Smooth muscle cell of bladder (primary cell): ENCODE measurements around the gene C2orf72. TPM values are rescaled to one million over a fixed set of nuclear protein-coding genes. Genes with fewer than 3 reads are reported as not detected.

Experiments used
- total RNA-seq: library from RNA; depleted of rRNA; stranded (reverse); fragments of >200 nt; gene quantifications from 2 replicates; pipeline ENCODE4 v1.2.3, GENCODE V29; 2014

Gene C2orf72
- under 0.01 and 0.83 TPM in 2 replicates for total RNA-seq

DNA sequence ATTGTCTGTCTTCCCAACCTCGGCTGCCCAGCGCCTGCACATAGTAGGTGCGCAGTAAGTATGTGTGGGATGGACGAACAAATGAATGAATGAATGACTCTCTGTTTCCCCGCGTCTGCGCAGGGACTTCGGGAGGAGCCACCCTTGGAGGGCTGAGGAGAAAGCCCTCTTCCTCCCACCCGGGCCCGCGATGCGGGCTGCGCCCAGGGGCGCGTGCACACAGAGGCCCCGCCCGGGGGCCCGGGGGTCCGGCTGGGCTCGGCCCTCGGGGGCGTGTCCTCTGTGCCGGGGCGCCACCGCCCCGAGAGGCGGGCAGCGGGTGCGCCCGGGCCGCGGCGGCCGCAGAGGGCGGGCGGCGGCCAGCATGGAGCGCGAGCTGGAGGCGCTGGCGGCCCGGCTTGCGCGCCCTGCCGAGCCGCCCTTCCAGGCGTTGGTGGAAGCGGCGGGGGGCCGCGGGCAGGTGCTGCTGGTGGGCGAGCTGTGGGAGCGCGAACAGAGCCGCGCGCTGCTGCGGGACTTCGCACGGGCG lies at the start of gene C2orf72:
Gene C2orf72, plus strand, starts transcription at position 322 of the 529 bp plus-strand sequence. Its CDS starts 43 bp downstream, at position 365.

DNA sequence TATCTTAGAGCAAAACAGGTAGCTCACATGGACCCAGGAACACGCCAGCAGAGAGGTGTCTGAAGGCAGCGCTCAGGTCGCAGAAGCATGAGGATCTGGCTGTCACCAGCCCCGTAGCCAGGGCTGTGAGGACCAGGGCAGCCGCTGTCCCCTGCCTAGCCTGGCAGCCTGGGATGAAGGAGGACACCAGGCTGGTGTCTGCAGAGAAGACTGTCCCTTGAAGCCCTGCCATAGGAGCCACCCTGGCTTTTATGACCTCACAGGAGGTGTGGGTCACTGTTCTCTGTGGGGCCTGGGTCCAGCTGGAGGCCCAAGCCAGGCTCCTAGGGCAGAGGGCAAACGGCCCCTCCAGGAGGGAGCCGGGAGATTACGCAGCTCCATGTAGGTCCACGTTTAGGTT lies 41.5 kb upstream of the C2orf72 start, which contains the start of gene SPATA3:
Gene SPATA3, plus strand, starts transcription at position 301 of the 400 bp plus-strand sequence. CDS start 113 bp downstream, outside the sequence.

DNA sequence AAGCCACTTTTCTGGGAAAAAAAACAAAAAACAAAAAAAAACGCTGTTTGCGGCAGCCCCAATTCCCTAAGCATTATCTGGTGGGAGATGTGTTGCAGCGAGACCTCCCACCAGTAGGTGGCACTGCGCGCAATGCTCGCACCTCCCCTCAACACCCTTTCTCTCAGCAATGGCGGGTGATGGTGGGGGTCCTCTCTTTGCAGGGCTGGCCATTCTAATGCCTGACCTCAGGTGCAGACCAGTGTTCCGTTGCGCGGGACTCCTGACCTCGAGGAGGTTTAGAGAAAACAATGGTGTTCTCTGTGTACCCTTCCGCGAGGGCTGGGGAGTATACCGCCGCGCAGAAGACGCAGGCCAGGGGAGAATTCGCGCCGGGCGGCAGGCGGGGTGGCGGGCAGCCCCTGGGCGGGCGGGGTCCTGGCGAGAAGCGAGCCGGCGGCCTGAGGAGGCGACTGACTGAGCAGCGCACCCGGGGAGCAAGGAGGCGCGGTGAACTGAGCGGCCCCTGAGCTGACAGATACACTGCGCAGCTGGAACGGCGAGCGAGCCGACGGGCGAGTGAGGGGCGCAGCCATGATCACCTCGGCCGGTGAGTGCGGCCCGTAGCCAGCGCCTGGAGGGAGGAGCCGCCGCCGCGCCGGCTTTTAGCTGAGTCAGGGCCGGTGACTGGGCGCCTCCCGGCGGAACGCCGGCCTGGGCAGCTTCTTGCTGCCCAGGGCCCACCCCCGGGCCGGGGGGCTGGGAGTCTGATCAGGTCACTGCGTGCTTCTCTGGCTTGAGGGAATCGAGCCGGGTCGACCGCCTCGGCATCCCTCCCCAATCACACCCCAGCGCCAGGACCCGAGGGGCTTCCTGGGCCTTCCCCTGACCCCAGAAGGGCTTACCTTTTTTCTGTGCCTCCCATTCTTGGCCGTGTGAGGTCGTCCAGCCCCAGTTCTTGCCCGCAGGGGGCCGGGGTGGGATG lies 19.4 kb downstream of the C2orf72 start, which contains the start of gene PSMD1:
Gene PSMD1, plus strand, starts transcription at position 415 of the 964 bp plus-strand sequence. Its CDS starts 159 bp downstream, at position 574.

Other genes with a start within 250 kb of the C2orf72 start
- gene ITM2C, start 172.6 kb upstream of the C2orf72 start, total RNA-seq: 97.6 and 110 TPM in 2 replicates
- gene GPR55, start 112.3 kb upstream of the C2orf72 start, total RNA-seq: not detected in 2 replicates
- not detected in 2 replicates for gene SPATA3, start 41.4 kb upstream of the C2orf72 start, total RNA-seq
- gene PSMD1, start 19.3 kb downstream of the C2orf72 start, total RNA-seq: 127 and 136 TPM in 2 replicates
- 6.0 and 10.8 TPM in 2 replicates for gene HTR2B, start 87.5 kb downstream of the C2orf72 start, total RNA-seq
- gene ARMC9, start 161.1 kb downstream of the C2orf72 start, total RNA-seq: 55.5 and 72.9 TPM in 2 replicates